Loucy (cell line): ENCODE data around the gene TMEM86A.

Source experiments
- CTCF ChIP-seq: fragments of 200-600 bp; sonication (generic); conservative IDR thresholded peaks from 2 replicates; pipeline ENCODE4 v1.5.1; 2014; ENCODE audit warnings: mild to moderate bottlenecking, antibody characterized with exemption, low read length
- EZH2phosphoT487 ChIP-seq: fragments of 200-600 bp; IDR thresholded peaks from 2 replicates; pipeline ENCODE4 v1.6.1; 2018; ENCODE audit warnings: antibody characterized with exemption, mild to moderate bottlenecking, moderate library complexity, borderline replicate concordance

DNA sequence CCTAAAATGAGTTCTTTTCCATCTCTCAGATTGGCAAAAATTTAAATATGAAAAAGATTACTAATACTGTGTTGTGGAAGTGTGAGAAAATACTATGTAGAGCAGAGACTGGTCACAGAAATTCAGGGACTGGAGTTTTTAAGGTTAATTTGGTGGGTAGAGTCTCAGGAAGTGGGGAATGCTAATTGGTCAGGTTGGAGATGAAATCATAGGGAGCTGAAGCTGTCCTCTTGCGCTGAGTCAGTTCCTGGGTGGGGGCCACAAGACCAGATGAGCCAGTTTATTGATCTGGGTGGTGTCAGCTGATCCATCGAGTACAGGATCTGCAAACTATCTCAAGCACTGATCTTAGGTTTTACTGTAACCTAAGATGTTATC lies 29.4 kb upstream of the TMEM86A start:
- TF ChIP-seq CTCF = no peak
- TF ChIP-seq EZH2phosphoT487 = no peak
